Upper lobe of left lung (tissue), 6 donors: ENCODE data around the gene ACTA2. TPM values are rescaled to one million over a fixed set of nuclear protein-coding genes. Genes with fewer than 3 reads are reported as not detected.

Experiments
- ATAC-seq, 2 donors: fragments of 200-7000 bp; cut with Tn5 transposase; one replicate each; pipeline ENCODE4 v1.9.1; 2022; ENCODE audit warnings: mild to moderate bottlenecking in 2 of 2, moderate library complexity in 2 of 2; ENCODE audit not compliant: low FRiP score in 2 of 2
- DNase-seq, 2 donors: peaks; one replicate each; pipeline ENCODE4 v3.0.0-alpha.2; 2019 to 2020
- H3K27ac ChIP-seq, 4 donors: fragments of 200-600 bp; sonication (generic); one replicate each; pipeline ENCODE4 v1.5.1; 2016 to 2019
- H3K27me3 ChIP-seq, 4 donors: fragments of 200-600 bp; sonication (generic); one replicate each; pipeline ENCODE4 v1.5.1; 2017 to 2019
- H3K36me3 ChIP-seq, 4 donors: fragments of 200-600 bp; sonication (generic); one replicate each; pipeline ENCODE4 v1.5.1; 2016 to 2019
- H3K4me1 ChIP-seq, 4 donors: fragments of 200-600 bp; sonication (generic); one replicate each; pipeline ENCODE4 v1.5.1; 2018 to 2019
- H3K4me3 ChIP-seq, 4 donors: fragments of 200-600 bp; sonication (generic); one replicate each; pipeline ENCODE4 v1.5.1; 2017 to 2019; ENCODE audit warnings: mild to moderate bottlenecking in 2 of 4, moderate library complexity in 1 of 4
- H3K9me3 ChIP-seq, 4 donors: fragments of 200-600 bp; sonication (generic); one replicate each; pipeline ENCODE4 v1.5.1; 2018 to 2019
- CTCF ChIP-seq, 6 experiments: fragments of 450-650 bp in 4 of 6; fragments of 200-600 bp in 2 of 6; sonication (generic) in 2 of 6; IDR thresholded peaks; one replicate each; pipeline ENCODE4 v1.5.1; 2016 to 2019; ENCODE audit warnings: antibody characterized with exemption in 6 of 6
- EP300 ChIP-seq, 4 donors: sonication (generic); formaldehyde crosslinking; IDR thresholded peaks; one replicate each; pipeline ENCODE4 v1.5.1; 2017; ENCODE audit warnings: antibody characterized with exemption in 4 of 4, control low read depth in 2 of 4
- POLR2A ChIP-seq, 4 donors: fragments of 450-650 bp; IDR thresholded peaks; one replicate each; pipeline ENCODE4 v1.5.1; 2016 to 2017; ENCODE audit warnings: antibody characterized with exemption in 4 of 4, mild to moderate bottlenecking in 2 of 4
- POLR2AphosphoS5 ChIP-seq, 2 donors: sonication (generic); formaldehyde crosslinking; IDR thresholded peaks; one replicate each; pipeline ENCODE4 v1.5.1; 2017; ENCODE audit warnings: antibody characterized with exemption in 2 of 2
- WGBS, 2 donors: methylation state at CpG; one replicate each; pipeline ENCODE4 v1.1.5; 2017 to 2018; 5-methylcytosine and 5-hydroxymethylcytosine counted together
- total RNA-seq, 6 donors: library from RNA; depleted of rRNA in 4 of 6; stranded (reverse); fragments of >200 nt in 4 of 6; gene quantifications; one replicate each; pipeline versions ENCODE4 v1.1.0 to v1.2.1, GENCODE V29; 2016 to 2021
- donor health status: DM: no; HTN: no; CAD: no; lungs with moderate emphysema.
- donor health status: DM: no; HTN: yes; CAD: no; lungs with severe emphysema.

ACTA2 gene
- total RNA-seq, 6 donors from 2014 or later, result 94.3 to 328 (median 186) TPM

GRCh38 chr10:88922041-88922440 is 30.5 kb downstream of the ACTA2 start:
- Histone ChIP-seq H3K9me3 (no peaks in the 10 kb centered on the region), H3K27me3 (no peaks in the 10 kb centered on the region), H3K27ac (no peak overlapping the region), H3K36me3 (no peaks in the 10 kb centered on the region), H3K4me3 (no peak overlapping the region), H3K4me1 (no peaks in the 10 kb centered on the region)
- ATAC-seq (no peak), DNase-seq (no peak)
- 44 to 67% methylated on average over 2 of the region's 2 CpGs for WGBS, 2 donors
- no peak for TF ChIP-seq POLR2A (IDR thresholded peaks at IDR 0.05)
- TF ChIP-seq POLR2AphosphoS5 (IDR thresholded peaks at IDR 0.05), result no peak
- TF ChIP-seq EP300 (IDR thresholded peaks at IDR 0.05), result no peak
- no peak for TF ChIP-seq CTCF (IDR thresholded peaks at IDR 0.05)

DNA sequence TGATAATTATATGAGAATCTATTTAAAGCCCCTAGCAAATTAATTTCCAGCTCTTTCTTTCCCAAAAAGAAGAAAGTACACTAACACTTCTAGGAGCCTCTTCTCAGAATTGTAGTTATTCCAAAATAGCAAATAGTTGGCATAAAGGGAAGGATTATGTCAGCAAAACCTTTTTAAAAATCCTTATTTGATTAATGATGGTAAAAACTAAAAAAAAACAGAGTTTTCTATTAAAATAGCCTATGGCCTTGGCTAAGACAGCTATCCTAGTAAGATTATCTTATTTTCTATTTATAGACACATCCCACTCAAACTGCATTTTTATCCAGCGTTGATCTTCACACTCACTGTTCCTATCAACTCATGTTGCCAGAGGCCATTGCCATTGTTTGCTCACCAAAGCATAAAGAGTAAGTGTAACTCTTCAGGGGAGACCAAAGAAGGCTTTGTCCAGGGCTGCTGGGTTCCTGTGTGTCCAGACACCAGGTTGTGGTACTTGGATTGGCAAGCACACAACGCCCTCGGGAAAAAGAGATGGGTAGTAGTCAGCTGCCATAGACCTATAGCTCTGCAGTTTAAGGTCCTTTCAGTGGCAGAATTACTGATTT is 31.5 kb downstream of the ACTA2 start:
- no peak for DNase-seq
- WGBS, 2 donors, result 77 to 82% methylated on average over 3 of the region's 3 CpGs
- no peaks in the 10 kb centered on the region for H3K4me1 ChIP-seq

DNA sequence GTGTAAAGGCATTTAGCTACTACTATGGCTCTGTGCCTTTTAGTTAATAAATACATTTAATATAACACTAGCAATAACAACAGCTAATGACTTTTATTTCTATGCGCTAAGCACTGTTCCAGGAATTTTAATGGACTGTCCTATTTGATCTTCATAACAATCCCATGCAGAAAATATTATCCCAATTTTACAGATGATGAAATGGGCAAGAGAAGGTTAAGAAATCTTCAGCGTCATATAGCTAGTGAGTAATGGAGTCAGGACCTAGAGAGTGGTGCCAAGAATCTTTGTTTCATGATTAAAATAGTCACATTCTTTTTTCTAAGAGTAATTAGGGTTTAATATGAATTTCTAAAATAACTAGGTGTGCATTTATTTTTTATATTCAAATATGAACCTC is 32.4 kb downstream of the ACTA2 start:
- ATAC-seq (no peak), DNase-seq (no peak)
- no peaks in the 10 kb centered on the region for H3K4me1 ChIP-seq
- H3K27ac ChIP-seq, result no peak overlapping the region
- 42 to 44% methylated on average over 2 of the region's 2 CpGs for WGBS, 2 donors
- no peaks in the 10 kb centered on the region for H3K9me3 ChIP-seq
- no peak for TF ChIP-seq CTCF (IDR thresholded peaks at IDR 0.05)
- no peak for TF ChIP-seq POLR2AphosphoS5 (IDR thresholded peaks at IDR 0.05)
- TF ChIP-seq EP300 (IDR thresholded peaks at IDR 0.05), result no peak
- no peak for TF ChIP-seq POLR2A (IDR thresholded peaks at IDR 0.05)
- H3K36me3 ChIP-seq, result no peaks in the 10 kb centered on the region
- no peaks in the 10 kb centered on the region for H3K27me3 ChIP-seq
- no peak overlapping the region for H3K4me3 ChIP-seq

More for the DNA sequence above, 31.5 kb downstream of the ACTA2 start:
- no peak overlapping the region for H3K27ac ChIP-seq
- TF ChIP-seq POLR2AphosphoS5 (IDR thresholded peaks at IDR 0.05) (no peak), CTCF (IDR thresholded peaks at IDR 0.05) (no peak), EP300 (IDR thresholded peaks at IDR 0.05) (no peak), POLR2A (IDR thresholded peaks at IDR 0.05) (no peak)
- H3K27me3 ChIP-seq, result no peaks in the 10 kb centered on the region
- H3K36me3 ChIP-seq, result no peaks in the 10 kb centered on the region
- ATAC-seq, result no peak
- no peaks in the 10 kb centered on the region for H3K9me3 ChIP-seq
- no peak overlapping the region for H3K4me3 ChIP-seq

- Histone ChIP-seq H3K27me3 (no peaks in the 10 kb centered on the region), H3K4me1 (no peaks in the 10 kb centered on the region), H3K27ac (no peak overlapping the region), H3K4me3 (no peak overlapping the region), H3K36me3 (no peaks in the 10 kb centered on the region), H3K9me3 (no peaks in the 10 kb centered on the region)
- 90 to 91% methylated on average over 1 of the region's 1 CpG for whole genome bisulfite sequencing, 2 donors
- TF ChIP-seq EP300 (IDR thresholded peaks at IDR 0.05), result no peak
- TF ChIP-seq CTCF (IDR thresholded peaks at IDR 0.05), result no peak
- TF ChIP-seq POLR2A (IDR thresholded peaks at IDR 0.05), result no peak
- no peak for TF ChIP-seq POLR2AphosphoS5 (IDR thresholded peaks at IDR 0.05)
- ATAC-seq, result no peak
- DNase-seq, result no peak
Observed at GRCh38 chr10:88919041-88919440, 33.5 kb downstream of the ACTA2 start.
